Stimulated activated CD8-positive, alpha-beta memory T cell treated with anti-CD3 and anti-CD28 coated beads, Interleukin-2, amount 100 ng/mL, for 1 hour (primary cell): ENCODE results near the gene ELAVL1.

Experiments used
- DNase-seq, 2 donors: peaks; one replicate each; pipeline ENCODE4 v3.0.0-alpha.2; 2020; ENCODE audit warnings: low read depth in 2 of 2

ELAVL1 gene

DNA sequence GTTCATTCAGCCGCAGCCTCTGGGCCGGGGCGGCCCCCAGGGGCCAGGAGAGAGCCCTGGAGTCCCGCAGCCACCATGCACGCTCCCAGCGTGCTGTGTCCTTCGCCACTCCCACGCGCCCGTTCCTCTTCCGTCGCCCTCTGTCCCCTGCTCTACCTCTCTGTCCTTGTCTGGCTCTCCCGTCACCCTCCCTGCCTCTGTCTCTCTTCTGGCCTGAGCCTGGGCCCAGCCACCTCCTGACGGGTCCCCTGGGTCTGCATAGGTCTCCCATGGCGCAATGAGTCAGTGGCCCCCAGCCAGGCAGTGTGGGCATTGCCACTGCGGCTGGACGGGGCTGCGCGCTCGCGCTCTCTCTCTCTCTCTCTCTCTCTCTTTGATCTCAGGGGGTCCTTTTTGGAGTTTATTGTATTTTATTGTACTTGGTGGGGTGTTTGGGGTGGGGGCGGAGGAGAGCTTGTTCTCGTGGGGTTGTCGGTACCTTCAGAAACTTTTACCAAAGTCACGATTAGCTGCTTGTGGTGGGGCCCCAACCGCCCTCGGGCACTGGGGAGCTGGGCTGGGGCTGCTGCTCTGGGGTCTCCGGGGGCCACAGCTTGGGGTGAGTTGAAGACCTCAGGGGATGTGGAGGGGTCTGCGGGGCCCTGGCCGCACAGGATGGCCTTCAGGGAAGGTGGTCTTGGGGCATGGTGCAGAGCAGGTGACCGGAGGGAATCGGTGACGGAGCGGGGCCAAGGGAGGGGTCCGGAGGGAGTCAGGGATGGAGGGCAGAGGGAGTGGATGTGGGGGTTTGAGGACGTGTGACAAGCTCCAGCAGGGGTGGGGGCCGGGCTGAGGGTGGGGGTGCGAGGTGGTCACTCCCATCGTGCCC lies 92.5 kb downstream of the ELAVL1 start:
- DNase-seq, result no peak

- DNase-seq, result no peak
Measured at GRCh38 chr19:7912144-7912696, 93.2 kb downstream of the ELAVL1 start.

- DNase-seq, result no peak
Measured at GRCh38 chr19:7911508-7912143, 93.8 kb downstream of the ELAVL1 start.

GRCh38 chr19:7910321-7911161 lies 94.9 kb downstream of the ELAVL1 start:
- no peak for DNase-seq

GRCh38 chr19:7909471-7910067 lies 95.9 kb downstream of the ELAVL1 start:
- DNase-seq, result no peak

- DNase-seq, result no peak
Measured at GRCh38 chr19:7908742-7909461, 96.5 kb downstream of the ELAVL1 start.
